Nephron progenitor cell (in vitro differentiated cells): ENCODE data around the gene TINAGL1.

Source experiments
- DNase-seq: peaks from one replicate; pipeline ENCODE4 v3.0.0; 2021
- H3K27ac Mint-ChIP-seq: 2 replicates; pipeline ENCODE4 v1.8.0; 2021; ENCODE audit warnings: mild to moderate bottlenecking, moderate library complexity, mixed read lengths
- H3K27me3 Mint-ChIP-seq: 2 replicates; pipeline ENCODE4 v1.8.0; 2021; ENCODE audit warnings: mild to moderate bottlenecking, low read depth, mixed read lengths; ENCODE audit not compliant: poor library complexity
- H3K36me3 Mint-ChIP-seq: 2 replicates; pipeline ENCODE4 v1.8.0; 2021; ENCODE audit warnings: low read depth, mixed read lengths
- H3K4me1 Mint-ChIP-seq: 2 replicates; pipeline ENCODE4 v1.8.0; 2021; ENCODE audit warnings: mixed read lengths
- H3K4me3 Mint-ChIP-seq: 2 replicates; pipeline ENCODE4 v1.8.0; 2021; ENCODE audit warnings: mild to moderate bottlenecking, moderate library complexity, mixed read lengths
- H3K9me3 Mint-ChIP-seq: 2 replicates; pipeline ENCODE4 v1.8.0; 2021; ENCODE audit warnings: mild to moderate bottlenecking, moderate library complexity, mixed read lengths
- TF ChIP-seq, protein P1 (sequence below): fragments of 200-600 bp; sonication (generic); IDR thresholded peaks from 2 replicates; pipeline ENCODE4 v1.5.0; 2021; ENCODE audit warnings: antibody characterized with exemption

The TINAGL1 gene

DNA sequence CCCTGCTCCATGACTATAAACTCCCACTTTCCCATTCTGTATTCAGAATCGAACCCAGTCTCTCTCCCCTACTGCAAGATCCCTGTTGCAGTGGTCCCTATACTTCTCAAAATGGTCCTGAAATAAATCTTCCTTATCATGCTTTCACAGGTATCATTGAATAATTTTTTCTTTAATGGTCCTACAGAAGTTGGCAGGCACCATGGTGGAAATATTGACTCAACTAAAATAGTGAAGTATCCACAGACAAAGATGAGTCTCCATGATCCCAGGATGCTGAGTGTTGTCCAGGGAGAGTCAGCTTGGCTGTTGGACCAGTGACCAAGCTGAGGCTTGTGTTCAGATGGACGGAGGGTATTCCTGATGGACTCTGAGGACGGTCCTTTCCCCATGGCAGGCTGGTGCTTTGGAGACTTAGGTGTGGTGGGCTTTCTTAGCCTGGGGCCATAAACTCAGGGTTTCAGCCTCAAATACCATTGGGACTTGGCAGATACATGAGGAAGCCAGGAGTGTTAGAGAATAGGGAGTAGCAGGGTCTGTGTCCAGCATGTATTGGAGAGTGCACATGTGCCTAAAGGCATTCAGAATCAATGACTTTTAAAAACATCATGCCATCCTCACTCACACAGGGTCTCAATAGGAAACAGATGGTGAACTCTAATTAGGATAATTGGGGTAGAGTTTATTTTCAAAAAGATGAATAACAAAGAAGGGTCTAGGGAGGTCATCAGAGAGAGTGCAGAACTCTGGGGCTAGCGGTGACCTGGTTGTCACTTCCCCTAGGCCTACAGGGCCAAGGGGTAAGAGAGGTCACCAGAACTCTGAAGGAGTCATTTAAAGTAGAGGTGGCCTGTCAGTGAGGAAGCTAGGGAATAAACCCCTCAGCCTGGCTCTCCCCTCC, 19.8 kb downstream of the TINAGL1 start:
- Mint-ChIP-seq H3K4me1 (peaks cover 5% of the 10 kb centered on the region), H3K27me3 (peaks cover 57% of the 10 kb centered on the region), H3K27ac (no peak overlapping the region), H3K9me3 (no peaks in the 10 kb centered on the region), H3K36me3 (no peaks in the 10 kb centered on the region), H3K4me3 (no peak overlapping the region)
- no peak for DNase-seq
- TF ChIP-seq, protein P1, sequence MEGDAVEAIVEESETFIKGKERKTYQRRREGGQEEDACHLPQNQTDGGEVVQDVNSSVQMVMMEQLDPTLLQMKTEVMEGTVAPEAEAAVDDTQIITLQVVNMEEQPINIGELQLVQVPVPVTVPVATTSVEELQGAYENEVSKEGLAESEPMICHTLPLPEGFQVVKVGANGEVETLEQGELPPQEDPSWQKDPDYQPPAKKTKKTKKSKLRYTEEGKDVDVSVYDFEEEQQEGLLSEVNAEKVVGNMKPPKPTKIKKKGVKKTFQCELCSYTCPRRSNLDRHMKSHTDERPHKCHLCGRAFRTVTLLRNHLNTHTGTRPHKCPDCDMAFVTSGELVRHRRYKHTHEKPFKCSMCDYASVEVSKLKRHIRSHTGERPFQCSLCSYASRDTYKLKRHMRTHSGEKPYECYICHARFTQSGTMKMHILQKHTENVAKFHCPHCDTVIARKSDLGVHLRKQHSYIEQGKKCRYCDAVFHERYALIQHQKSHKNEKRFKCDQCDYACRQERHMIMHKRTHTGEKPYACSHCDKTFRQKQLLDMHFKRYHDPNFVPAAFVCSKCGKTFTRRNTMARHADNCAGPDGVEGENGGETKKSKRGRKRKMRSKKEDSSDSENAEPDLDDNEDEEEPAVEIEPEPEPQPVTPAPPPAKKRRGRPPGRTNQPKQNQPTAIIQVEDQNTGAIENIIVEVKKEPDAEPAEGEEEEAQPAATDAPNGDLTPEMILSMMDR: no peak

DNA sequence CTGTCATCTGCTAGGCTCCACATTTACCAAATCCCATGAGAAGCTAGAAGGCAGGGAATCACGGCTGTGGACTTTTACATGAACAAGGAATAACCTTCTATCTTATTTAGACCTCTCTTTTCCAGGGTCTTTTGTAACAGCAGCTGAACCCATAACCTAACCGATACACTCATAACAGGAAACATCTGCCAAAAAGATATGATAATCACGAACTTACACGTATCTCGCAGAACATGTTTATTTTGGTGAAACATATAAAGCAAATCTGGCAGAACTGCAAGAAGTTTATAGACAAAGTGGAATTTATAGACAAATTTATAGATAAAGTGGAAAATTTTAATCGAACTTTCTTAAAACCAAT, 20.4 kb downstream of the TINAGL1 start:
- TF ChIP-seq, protein P1: no peak
- H3K36me3 Mint-ChIP-seq: no peaks in the 10 kb centered on the region
- H3K27me3 Mint-ChIP-seq: peaks cover 57% of the 10 kb centered on the region
- H3K27ac Mint-ChIP-seq: no peak overlapping the region
- no peak for DNase-seq
- H3K4me3 Mint-ChIP-seq: no peak overlapping the region
- no peaks in the 10 kb centered on the region for H3K9me3 Mint-ChIP-seq
- H3K4me1 Mint-ChIP-seq: peaks cover 5% of the 10 kb centered on the region

DNA sequence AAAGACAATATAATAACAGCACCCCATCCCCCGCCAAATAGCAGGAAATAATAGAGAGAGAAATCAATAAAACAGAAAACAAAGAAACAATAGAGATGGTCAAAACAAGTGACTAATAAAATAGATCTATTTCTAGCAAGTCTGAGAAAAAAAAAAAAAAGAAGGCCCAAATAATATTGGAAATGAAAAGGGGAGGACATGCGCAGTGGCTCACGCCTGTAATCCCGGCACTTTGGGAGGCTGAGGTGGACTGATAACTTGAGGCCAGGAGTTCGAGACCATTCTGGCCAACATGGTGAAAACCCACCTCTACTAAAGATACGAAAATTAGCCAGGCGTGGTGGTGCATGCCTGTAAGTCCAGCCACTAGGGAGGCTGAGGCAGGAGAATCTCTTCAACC, 22.7 kb downstream of the TINAGL1 start:
- H3K27me3 Mint-ChIP-seq: peaks cover 48% of the 10 kb centered on the region
- no peak overlapping the region for H3K4me3 Mint-ChIP-seq
- TF ChIP-seq, protein P1: no peak
- DNase-seq: no peak
- no peaks in the 10 kb centered on the region for H3K9me3 Mint-ChIP-seq
- no peaks in the 10 kb centered on the region for H3K36me3 Mint-ChIP-seq
- H3K4me1 Mint-ChIP-seq: peaks cover 5% of the 10 kb centered on the region
- H3K27ac Mint-ChIP-seq: no peak overlapping the region

DNA sequence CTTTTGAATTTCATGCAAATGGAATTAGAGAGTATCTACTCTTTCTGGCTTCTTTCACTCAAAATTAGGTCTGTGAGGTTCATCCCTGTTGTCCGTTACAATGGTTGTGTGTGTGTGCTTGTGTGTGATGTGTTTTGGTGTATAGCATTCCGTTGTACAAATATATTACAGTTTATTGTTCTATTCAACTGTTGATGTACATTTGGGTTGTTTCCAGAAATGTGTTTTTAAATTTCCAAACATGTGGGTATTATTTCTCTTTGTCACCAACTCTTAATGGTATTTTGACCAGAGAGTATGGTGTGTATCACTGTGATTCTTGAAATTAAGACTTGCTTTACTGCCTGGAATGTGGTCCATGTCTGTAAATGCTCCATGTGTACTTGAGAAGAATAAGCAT, 24.3 kb downstream of the TINAGL1 start:
- Mint-ChIP-seq H3K4me3 (no peak overlapping the region), H3K36me3 (no peaks in the 10 kb centered on the region), H3K27me3 (peaks cover 47% of the 10 kb centered on the region), H3K27ac (no peak overlapping the region), H3K9me3 (no peaks in the 10 kb centered on the region), H3K4me1 (peaks cover 5% of the 10 kb centered on the region)
- TF ChIP-seq, protein P1: no peak
- DNase-seq: no peak

DNA sequence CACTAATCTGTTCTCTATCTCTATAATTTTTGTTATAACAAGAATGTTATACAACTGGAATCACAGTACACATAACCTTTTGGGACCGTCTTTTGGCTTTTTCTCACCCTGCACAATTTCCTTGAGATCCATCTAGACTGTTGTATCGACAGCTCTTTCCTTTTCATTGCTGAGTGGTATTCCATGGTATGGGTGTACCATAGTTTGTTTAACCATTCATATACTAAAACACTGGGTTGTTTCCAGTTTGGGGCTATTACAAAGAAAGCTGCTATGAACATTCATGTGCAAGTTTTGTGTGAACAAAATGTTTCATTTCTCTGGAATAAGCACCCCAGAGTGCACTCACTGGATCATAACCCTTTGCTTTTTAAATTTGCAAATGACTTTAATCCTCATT, 25.8 kb downstream of the TINAGL1 start:
- H3K9me3 Mint-ChIP-seq: no peaks in the 10 kb centered on the region
- H3K27me3 Mint-ChIP-seq: peaks cover 40% of the 10 kb centered on the region
- H3K36me3 Mint-ChIP-seq: no peaks in the 10 kb centered on the region
- DNase-seq: no peak
- H3K4me3 Mint-ChIP-seq: no peak overlapping the region
- no peak overlapping the region for H3K27ac Mint-ChIP-seq
- H3K4me1 Mint-ChIP-seq: no peaks in the 10 kb centered on the region
- TF ChIP-seq, protein P1: no peak

DNA sequence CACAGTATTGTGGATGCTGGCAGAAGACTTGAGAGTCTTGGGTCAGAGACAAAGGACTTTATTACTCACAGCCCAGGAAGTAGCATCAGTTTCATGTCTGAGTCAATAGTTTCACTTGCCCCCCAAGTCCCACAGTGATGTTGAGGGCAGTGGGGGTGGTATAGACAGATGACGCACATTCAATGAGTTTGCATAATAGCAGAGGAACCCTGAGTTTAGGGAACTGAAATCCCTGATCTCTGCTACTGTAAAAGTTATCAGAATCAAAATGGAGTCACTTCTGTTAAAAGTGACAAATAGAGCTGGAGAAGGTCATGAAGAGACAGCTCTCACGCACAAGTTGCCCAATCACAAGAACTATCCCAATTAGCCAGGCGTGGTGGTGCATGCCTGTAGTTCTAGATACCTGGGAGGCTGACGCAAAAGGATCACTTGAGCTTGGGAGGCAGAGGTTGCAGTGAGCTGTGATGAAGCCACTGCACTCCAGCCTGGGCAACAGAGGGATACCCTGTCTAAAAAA, 29.7 kb downstream of the TINAGL1 start:
- H3K27me3 Mint-ChIP-seq: peaks cover 52% of the 10 kb centered on the region
- H3K4me1 Mint-ChIP-seq: no peaks in the 10 kb centered on the region
- no peak overlapping the region for H3K27ac Mint-ChIP-seq
- no peak overlapping the region for H3K4me3 Mint-ChIP-seq
- no peaks in the 10 kb centered on the region for H3K9me3 Mint-ChIP-seq
- H3K36me3 Mint-ChIP-seq: no peaks in the 10 kb centered on the region
- no peak for DNase-seq
- TF ChIP-seq, protein P1: no peak
